K562 (cell line): ENCODE measurements around the gene UBE2K. TPM values are rescaled to one million over a fixed set of nuclear protein-coding genes. Genes with fewer than 3 reads are reported as not detected.

ENCODE experiments used
- CEBPG ChIP-seq, 3 experiments: fragments of 200-800 bp in 1 of 3; sonication (Bioruptor generic) in 1 of 3; sonication (generic) in 1 of 3; formaldehyde crosslinking in 1 of 3; IDR thresholded peaks in 2 of 3; conservative IDR thresholded peaks in 1 of 3; 2 replicates each; pipeline versions ENCODE4 v1.6.1 to v1.8.0; 2016 to 2022; ENCODE audit warnings: missing compliant biosample characterization in 2 of 3, missing genetic modification characterization in 2 of 3, mild to moderate bottlenecking in 1 of 3, missing genetic modification reagents in 1 of 3
- DACH1 ChIP-seq: fragments of 450-650 bp; IDR thresholded peaks from 2 replicates; pipeline ENCODE4 v1.6.1; 2018; ENCODE audit not compliant: partially characterized antibody
- EGR1 ChIP-seq: fragments of 450-650 bp; conservative IDR thresholded peaks from 2 replicates; pipeline ENCODE4 v1.6.1; 2017; ENCODE audit warnings: mild to moderate bottlenecking
- GABPB1 ChIP-seq: sonication (generic); formaldehyde crosslinking; IDR thresholded peaks from 2 replicates; pipeline ENCODE4 v1.8.0; 2022; ENCODE audit warnings: mild to moderate bottlenecking, missing genetic modification reagents
- GTF2A2 ChIP-seq: IDR thresholded peaks from 2 replicates; pipeline ENCODE4 v1.6.1; 2016; ENCODE audit warnings: mild to moderate bottlenecking, missing genetic modification characterization, missing compliant biosample characterization
- MBD2 ChIP-seq: sonication (generic); IDR thresholded peaks from 2 replicates; pipeline ENCODE4 v1.6.1; 2016; ENCODE audit warnings: low read depth, borderline replicate concordance
- NFYB ChIP-seq: IDR thresholded peaks from 2 replicates; pipeline ENCODE4 v1.6.1; 2011; ENCODE audit warnings: mild to moderate bottlenecking, moderate library complexity; ENCODE audit not compliant: insufficient read length; ENCODE audit errors: extremely low read depth
- NR2C1 ChIP-seq, 2 experiments: fragments of 450-650 bp; IDR thresholded peaks; 2 replicates each; pipeline ENCODE4 v1.6.1; 2017; ENCODE audit warnings: mild to moderate bottlenecking in 2 of 2, antibody characterized with exemption in 1 of 2, inconsistent platforms in 1 of 2, missing compliant biosample characterization in 1 of 2, missing genetic modification characterization in 1 of 2
- TCF3 ChIP-seq: sonication (generic); formaldehyde crosslinking; IDR thresholded peaks from 2 replicates; pipeline ENCODE4 v1.4.0; 2020; ENCODE audit warnings: mild to moderate bottlenecking, missing genetic modification reagents
- YY1 ChIP-seq, 3 experiments: IDR thresholded peaks; 2 replicates each; pipeline ENCODE4 v1.6.1; 2011; ENCODE audit warnings: low read length in 2 of 3, mild to moderate bottlenecking in 2 of 3, moderate library complexity in 2 of 3, borderline replicate concordance in 1 of 3, control low read depth in 1 of 3, low read depth in 1 of 3; ENCODE audit not compliant: insufficient read depth in 3 of 3, insufficient replicate concordance in 2 of 3, control insufficient read depth in 1 of 3, insufficient read length in 1 of 3; ENCODE audit errors: extremely low read depth in 1 of 3
- ZNF586 ChIP-seq: fragments of 450-650 bp; formaldehyde crosslinking; conservative IDR thresholded peaks from 2 replicates; pipeline ENCODE4 v1.4.0; 2020; ENCODE audit warnings: mild to moderate bottlenecking, moderate library complexity
- polyA plus RNA-seq, 8 experiments: library from polyadenylated mRNA; depleted of rRNA in 4 of 8; stranded (reverse) in 5 of 8; unstranded in 3 of 8; fragments of >200 nt; fragmentation: Nextera tagmentation in 2 of 8; fragmentation: Illumina TruSeq in 1 of 8; extraction: Ambion mirVana in 2 of 8; extraction: Trizol in 1 of 8; gene quantifications; 2 replicates each; pipeline versions ENCODE4 v1.2.1 to v1.2.3, GENCODE V29; 2011 to 2014; ENCODE audit warnings: inconsistent platforms in 1 of 8, missing spikeins in 1 of 8
- total RNA-seq, 7 experiments: library from RNA; depleted of rRNA in 6 of 7; stranded (reverse); fragments of >200 nt in 6 of 7; fragmentation: Illumina TruSeq in 2 of 7; extraction: Trizol in 2 of 7; gene quantifications; 2 replicates each; pipeline versions ENCODE4 v1.2.1 to v1.2.3, GENCODE V29; 2011 to 2021; ENCODE audit warnings: low replicate concordance in 1 of 7
- TF ChIP-seq, protein P1 (sequence below): sonication (generic); formaldehyde crosslinking; IDR thresholded peaks from 2 replicates; pipeline ENCODE4 v1.8.1; 2023; ENCODE audit warnings: mild to moderate bottlenecking, missing genetic modification reagents
- TF ChIP-seq, protein P2 (sequence below): fragments of 450-650 bp; conservative IDR thresholded peaks from 2 replicates; pipeline ENCODE4 v1.6.1; 2016; ENCODE audit warnings: missing genetic modification characterization, low read depth, mild to moderate bottlenecking, control low read depth, missing compliant biosample characterization
- TF ChIP-seq, protein P3 (sequence below), 2 experiments: fragments of 450-650 bp in 1 of 2; sonication (generic) in 1 of 2; formaldehyde crosslinking in 1 of 2; IDR thresholded peaks in 1 of 2; conservative IDR thresholded peaks in 1 of 2; 2 replicates each; pipeline versions ENCODE4 v1.6.1 to v1.8.1; 2016 to 2023; ENCODE audit warnings: mild to moderate bottlenecking in 2 of 2, moderate library complexity in 2 of 2, inconsistent platforms in 1 of 2, missing genetic modification reagents in 1 of 2
- TF ChIP-seq, protein P4 (sequence below): sonication (generic); formaldehyde crosslinking; IDR thresholded peaks from 2 replicates; pipeline ENCODE4 v1.8.1; 2022; ENCODE audit warnings: missing genetic modification reagents

UBE2K gene
- total and polyA plus RNA-seq, 9 of the 15 experiments (the other 6 are each of a cell fraction or from before 2014, with no cell fraction given) = 29.8 to 190 (median 62.6) TPM

DNA sequence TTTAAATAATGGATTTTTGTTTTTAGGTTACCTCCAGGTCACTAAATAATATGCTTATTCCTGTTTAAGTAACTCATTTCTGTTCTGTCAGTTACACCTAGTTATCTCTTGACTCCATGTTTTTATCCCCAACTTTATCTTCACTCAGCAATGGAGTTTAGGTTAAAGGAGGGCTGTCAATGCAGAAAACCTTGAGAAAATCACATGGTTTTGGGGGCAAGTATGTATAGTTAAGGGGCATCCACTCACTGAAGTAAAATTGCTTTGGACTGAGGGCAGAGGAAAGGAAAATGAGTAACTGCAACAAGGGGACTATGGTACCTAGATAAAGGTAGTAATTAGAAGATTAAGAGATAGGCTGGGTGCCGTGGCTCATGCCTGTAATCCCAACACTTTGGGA is 87.1 kb downstream of the UBE2K start (continued):
- TF ChIP-seq, protein P1, sequence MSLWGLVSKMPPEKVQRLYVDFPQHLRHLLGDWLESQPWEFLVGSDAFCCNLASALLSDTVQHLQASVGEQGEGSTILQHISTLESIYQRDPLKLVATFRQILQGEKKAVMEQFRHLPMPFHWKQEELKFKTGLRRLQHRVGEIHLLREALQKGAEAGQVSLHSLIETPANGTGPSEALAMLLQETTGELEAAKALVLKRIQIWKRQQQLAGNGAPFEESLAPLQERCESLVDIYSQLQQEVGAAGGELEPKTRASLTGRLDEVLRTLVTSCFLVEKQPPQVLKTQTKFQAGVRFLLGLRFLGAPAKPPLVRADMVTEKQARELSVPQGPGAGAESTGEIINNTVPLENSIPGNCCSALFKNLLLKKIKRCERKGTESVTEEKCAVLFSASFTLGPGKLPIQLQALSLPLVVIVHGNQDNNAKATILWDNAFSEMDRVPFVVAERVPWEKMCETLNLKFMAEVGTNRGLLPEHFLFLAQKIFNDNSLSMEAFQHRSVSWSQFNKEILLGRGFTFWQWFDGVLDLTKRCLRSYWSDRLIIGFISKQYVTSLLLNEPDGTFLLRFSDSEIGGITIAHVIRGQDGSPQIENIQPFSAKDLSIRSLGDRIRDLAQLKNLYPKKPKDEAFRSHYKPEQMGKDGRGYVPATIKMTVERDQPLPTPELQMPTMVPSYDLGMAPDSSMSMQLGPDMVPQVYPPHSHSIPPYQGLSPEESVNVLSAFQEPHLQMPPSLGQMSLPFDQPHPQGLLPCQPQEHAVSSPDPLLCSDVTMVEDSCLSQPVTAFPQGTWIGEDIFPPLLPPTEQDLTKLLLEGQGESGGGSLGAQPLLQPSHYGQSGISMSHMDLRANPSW (CRISPR knock-in tag) = no peak
- no peak for TF ChIP-seq EGR1
- TF ChIP-seq GTF2A2 (tag) = no peak
- TF ChIP-seq NFYB = no peak
- TF ChIP-seq MBD2 = no peak
- TF ChIP-seq, protein P2, sequence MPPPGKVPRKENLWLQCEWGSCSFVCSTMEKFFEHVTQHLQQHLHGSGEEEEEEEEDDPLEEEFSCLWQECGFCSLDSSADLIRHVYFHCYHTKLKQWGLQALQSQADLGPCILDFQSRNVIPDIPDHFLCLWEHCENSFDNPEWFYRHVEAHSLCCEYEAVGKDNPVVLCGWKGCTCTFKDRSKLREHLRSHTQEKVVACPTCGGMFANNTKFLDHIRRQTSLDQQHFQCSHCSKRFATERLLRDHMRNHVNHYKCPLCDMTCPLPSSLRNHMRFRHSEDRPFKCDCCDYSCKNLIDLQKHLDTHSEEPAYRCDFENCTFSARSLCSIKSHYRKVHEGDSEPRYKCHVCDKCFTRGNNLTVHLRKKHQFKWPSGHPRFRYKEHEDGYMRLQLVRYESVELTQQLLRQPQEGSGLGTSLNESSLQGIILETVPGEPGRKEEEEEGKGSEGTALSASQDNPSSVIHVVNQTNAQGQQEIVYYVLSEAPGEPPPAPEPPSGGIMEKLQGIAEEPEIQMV (tag) = no peak
- 0 out of 2 replicates have a peak, but pooled peaks have one; percentile 26 for TF ChIP-seq NR2C1 (IDR thresholded peaks at IDR 0.05)
- TF ChIP-seq NR2C1 (tag; IDR thresholded peaks at IDR 0.05) = no peak
- no peak for TF ChIP-seq GABPB1 (CRISPR knock-in tag)
- TF ChIP-seq TCF3 (CRISPR knock-in tag) = peak; percentile 64
- TF ChIP-seq, protein P3, sequence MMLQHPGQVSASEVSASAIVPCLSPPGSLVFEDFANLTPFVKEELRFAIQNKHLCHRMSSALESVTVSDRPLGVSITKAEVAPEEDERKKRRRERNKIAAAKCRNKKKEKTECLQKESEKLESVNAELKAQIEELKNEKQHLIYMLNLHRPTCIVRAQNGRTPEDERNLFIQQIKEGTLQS (IDR thresholded peaks at IDR 0.05) = no peak
- TF ChIP-seq, protein P3 (CRISPR knock-in tag; conservative IDR thresholded peaks at IDR 0.05) = no peak
- TF ChIP-seq, protein P4, sequence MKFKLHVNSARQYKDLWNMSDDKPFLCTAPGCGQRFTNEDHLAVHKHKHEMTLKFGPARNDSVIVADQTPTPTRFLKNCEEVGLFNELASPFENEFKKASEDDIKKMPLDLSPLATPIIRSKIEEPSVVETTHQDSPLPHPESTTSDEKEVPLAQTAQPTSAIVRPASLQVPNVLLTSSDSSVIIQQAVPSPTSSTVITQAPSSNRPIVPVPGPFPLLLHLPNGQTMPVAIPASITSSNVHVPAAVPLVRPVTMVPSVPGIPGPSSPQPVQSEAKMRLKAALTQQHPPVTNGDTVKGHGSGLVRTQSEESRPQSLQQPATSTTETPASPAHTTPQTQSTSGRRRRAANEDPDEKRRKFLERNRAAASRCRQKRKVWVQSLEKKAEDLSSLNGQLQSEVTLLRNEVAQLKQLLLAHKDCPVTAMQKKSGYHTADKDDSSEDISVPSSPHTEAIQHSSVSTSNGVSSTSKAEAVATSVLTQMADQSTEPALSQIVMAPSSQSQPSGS (CRISPR knock-in tag) = no peak
- TF ChIP-seq DACH1 = no peak
- TF ChIP-seq ZNF586 (CRISPR knock-in tag) = no peak
- no peak for TF ChIP-seq YY1 (IDR thresholded peaks at IDR 0.05; ENCODE audit: borderline replicate concordance in 1 of 3, control insufficient read depth in 1 of 3, extremely low read depth in 1 of 3, insufficient read depth in 3 of 3, insufficient read length in 1 of 3, insufficient replicate concordance in 2 of 3, low read depth in 1 of 3, low read length in 2 of 3)
- no peak for TF ChIP-seq CEBPG (CRISPR knock-in tag; IDR thresholded peaks at IDR 0.05)
- TF ChIP-seq CEBPG (tag; conservative IDR thresholded peaks at IDR 0.05 in 1 of 2, IDR thresholded peaks at IDR 0.05 in 1 of 2) = no peak
